HEK293 (cell line): ENCODE measurements around the gene ATF6B.
A peak's percentile ranks its signal among the peaks of the same experiment; 100 is the strongest.

ENCODE experiments used
- IKZF3 ChIP-seq: fragments of 450-650 bp; IDR thresholded peaks from 2 replicates; pipeline ENCODE4 v1.5.0; 2018; ENCODE audit warnings: missing biosample characterization, mild to moderate bottlenecking, missing genetic modification characterization, moderate library complexity
- KLF10 ChIP-seq: fragments of 450-650 bp; IDR thresholded peaks from 2 replicates; pipeline ENCODE4 v1.5.1; 2018; ENCODE audit warnings: missing biosample characterization, mild to moderate bottlenecking, missing genetic modification characterization
- PRDM1 ChIP-seq: fragments of 450-650 bp; formaldehyde crosslinking; IDR thresholded peaks from 2 replicates; pipeline ENCODE4; 2016; ENCODE audit warnings: missing biosample characterization, missing genetic modification characterization
- PRDM10 ChIP-seq: fragments of 450-650 bp; formaldehyde crosslinking; IDR thresholded peaks from 2 replicates; pipeline ENCODE4 v1.5.1; 2016; ENCODE audit warnings: missing biosample characterization, missing genetic modification characterization
- SCRT2 ChIP-seq: fragments of 450-650 bp; formaldehyde crosslinking; IDR thresholded peaks from 2 replicates; pipeline ENCODE4 v1.5.1; 2016; ENCODE audit warnings: missing biosample characterization, missing genetic modification characterization
- SETDB1 ChIP-seq: IDR thresholded peaks from one replicate; pipeline ENCODE4 v1.6.1; 2017; ENCODE audit warnings: mild to moderate bottlenecking, low read length, moderate library complexity, mixed read lengths; ENCODE audit not compliant: insufficient read length
- SP7 ChIP-seq: fragments of 450-650 bp; formaldehyde crosslinking; IDR thresholded peaks from 2 replicates; pipeline ENCODE4 v1.5.1; 2016; ENCODE audit warnings: missing biosample characterization, missing genetic modification characterization
- ZBTB17 ChIP-seq: fragments of 450-650 bp; formaldehyde crosslinking; IDR thresholded peaks from 2 replicates; pipeline ENCODE4 v1.5.1; 2016; ENCODE audit warnings: missing biosample characterization, missing genetic modification characterization
- ZBTB20 ChIP-seq: fragments of 450-650 bp; formaldehyde crosslinking; IDR thresholded peaks from 2 replicates; pipeline ENCODE4 v1.5.1; 2016; ENCODE audit warnings: missing biosample characterization, missing genetic modification characterization
- ZBTB44 ChIP-seq: fragments of 450-650 bp; IDR thresholded peaks from 2 replicates; pipeline ENCODE4 v1.5.1; 2018; ENCODE audit warnings: missing biosample characterization, mild to moderate bottlenecking, missing genetic modification characterization
- ZNF121 ChIP-seq: fragments of 450-650 bp; formaldehyde crosslinking; IDR thresholded peaks from 2 replicates; pipeline ENCODE4 v1.5.1; 2016; ENCODE audit warnings: missing biosample characterization, missing genetic modification characterization
- ZNF169 ChIP-seq: fragments of 450-650 bp; formaldehyde crosslinking; IDR thresholded peaks from 2 replicates; pipeline ENCODE4 v1.5.1; 2016; ENCODE audit warnings: missing biosample characterization, missing genetic modification characterization
- ZNF2 ChIP-seq: fragments of 450-650 bp; formaldehyde crosslinking; IDR thresholded peaks from 2 replicates; pipeline ENCODE4 v1.5.1; 2016; ENCODE audit warnings: missing biosample characterization, missing genetic modification characterization
- ZNF211 ChIP-seq: fragments of 450-650 bp; formaldehyde crosslinking; IDR thresholded peaks from 2 replicates; pipeline ENCODE4 v1.5.1; 2016; ENCODE audit warnings: low read depth, missing biosample characterization, missing genetic modification characterization
- ZNF248 ChIP-seq: fragments of 450-650 bp; formaldehyde crosslinking; IDR thresholded peaks from 2 replicates; pipeline ENCODE4 v1.5.1; 2017; ENCODE audit warnings: missing biosample characterization, missing genetic modification characterization
- ZNF433 ChIP-seq: fragments of 450-650 bp; formaldehyde crosslinking; IDR thresholded peaks from 2 replicates; pipeline ENCODE4 v1.5.1; 2016; ENCODE audit warnings: missing biosample characterization, missing genetic modification characterization, low read depth
- ZNF561 ChIP-seq: fragments of 450-650 bp; IDR thresholded peaks from 2 replicates; pipeline ENCODE4 v1.5.1; 2018; ENCODE audit warnings: missing biosample characterization, missing genetic modification characterization, borderline replicate concordance
- ZNF571 ChIP-seq: fragments of 450-650 bp; formaldehyde crosslinking; IDR thresholded peaks from 2 replicates; pipeline ENCODE4 v1.5.0; 2017; ENCODE audit warnings: missing biosample characterization, missing genetic modification characterization
- ZNF585B ChIP-seq: fragments of 450-650 bp; formaldehyde crosslinking; IDR thresholded peaks from 2 replicates; pipeline ENCODE4 v1.5.1; 2016; ENCODE audit warnings: missing biosample characterization, missing genetic modification characterization
- ZSCAN23 ChIP-seq: fragments of 450-650 bp; formaldehyde crosslinking; IDR thresholded peaks from 2 replicates; pipeline ENCODE4 v1.5.1; 2016; ENCODE audit warnings: missing biosample characterization, missing genetic modification characterization
- TF ChIP-seq, protein P1 (sequence below): fragments of 450-650 bp; formaldehyde crosslinking; IDR thresholded peaks from 2 replicates; pipeline ENCODE4 v1.5.1; 2016; ENCODE audit warnings: missing biosample characterization, missing genetic modification characterization, borderline replicate concordance
- TF ChIP-seq, protein P2 (sequence below): fragments of 450-650 bp; formaldehyde crosslinking; IDR thresholded peaks from 2 replicates; pipeline ENCODE4 v1.5.1; 2016; ENCODE audit warnings: missing biosample characterization, missing genetic modification characterization
- TF ChIP-seq, protein P3 (sequence below): fragments of 450-650 bp; formaldehyde crosslinking; IDR thresholded peaks from 2 replicates; pipeline ENCODE4 v1.5.1; 2016; ENCODE audit warnings: missing biosample characterization, missing genetic modification characterization
- TF ChIP-seq, protein P4 (sequence below): fragments of 450-650 bp; formaldehyde crosslinking; IDR thresholded peaks from 2 replicates; pipeline ENCODE4 v1.5.1; 2016; ENCODE audit warnings: missing biosample characterization, missing genetic modification characterization

ATF6B gene

GRCh38 chr6:32118782-32119628, 9.0 kb downstream of the ATF6B start (continued):
- TF ChIP-seq, protein P1, sequence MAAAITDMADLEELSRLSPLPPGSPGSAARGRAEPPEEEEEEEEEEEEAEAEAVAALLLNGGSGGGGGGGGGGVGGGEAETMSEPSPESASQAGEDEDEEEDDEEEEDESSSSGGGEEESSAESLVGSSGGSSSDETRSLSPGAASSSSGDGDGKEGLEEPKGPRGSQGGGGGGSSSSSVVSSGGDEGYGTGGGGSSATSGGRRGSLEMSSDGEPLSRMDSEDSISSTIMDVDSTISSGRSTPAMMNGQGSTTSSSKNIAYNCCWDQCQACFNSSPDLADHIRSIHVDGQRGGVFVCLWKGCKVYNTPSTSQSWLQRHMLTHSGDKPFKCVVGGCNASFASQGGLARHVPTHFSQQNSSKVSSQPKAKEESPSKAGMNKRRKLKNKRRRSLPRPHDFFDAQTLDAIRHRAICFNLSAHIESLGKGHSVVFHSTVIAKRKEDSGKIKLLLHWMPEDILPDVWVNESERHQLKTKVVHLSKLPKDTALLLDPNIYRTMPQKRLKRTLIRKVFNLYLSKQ (tag by site-specific recombination): no peak
- TF ChIP-seq ZNF585B (tag by site-specific recombination): no peak
- no peak for TF ChIP-seq SETDB1
- TF ChIP-seq PRDM1: peak; percentile 68
- TF ChIP-seq, protein P2, sequence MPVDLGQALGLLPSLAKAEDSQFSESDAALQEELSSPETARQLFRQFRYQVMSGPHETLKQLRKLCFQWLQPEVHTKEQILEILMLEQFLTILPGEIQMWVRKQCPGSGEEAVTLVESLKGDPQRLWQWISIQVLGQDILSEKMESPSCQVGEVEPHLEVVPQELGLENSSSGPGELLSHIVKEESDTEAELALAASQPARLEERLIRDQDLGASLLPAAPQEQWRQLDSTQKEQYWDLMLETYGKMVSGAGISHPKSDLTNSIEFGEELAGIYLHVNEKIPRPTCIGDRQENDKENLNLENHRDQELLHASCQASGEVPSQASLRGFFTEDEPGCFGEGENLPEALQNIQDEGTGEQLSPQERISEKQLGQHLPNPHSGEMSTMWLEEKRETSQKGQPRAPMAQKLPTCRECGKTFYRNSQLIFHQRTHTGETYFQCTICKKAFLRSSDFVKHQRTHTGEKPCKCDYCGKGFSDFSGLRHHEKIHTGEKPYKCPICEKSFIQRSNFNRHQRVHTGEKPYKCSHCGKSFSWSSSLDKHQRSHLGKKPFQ (tag by site-specific recombination): no peak
- no peak for TF ChIP-seq ZNF248
- 0 out of 2 replicates have a peak, but pooled peaks have one; percentile 43 for TF ChIP-seq KLF10 (tag by site-specific recombination)
- TF ChIP-seq ZNF121 (tag by site-specific recombination): no peak
- TF ChIP-seq, protein P3, sequence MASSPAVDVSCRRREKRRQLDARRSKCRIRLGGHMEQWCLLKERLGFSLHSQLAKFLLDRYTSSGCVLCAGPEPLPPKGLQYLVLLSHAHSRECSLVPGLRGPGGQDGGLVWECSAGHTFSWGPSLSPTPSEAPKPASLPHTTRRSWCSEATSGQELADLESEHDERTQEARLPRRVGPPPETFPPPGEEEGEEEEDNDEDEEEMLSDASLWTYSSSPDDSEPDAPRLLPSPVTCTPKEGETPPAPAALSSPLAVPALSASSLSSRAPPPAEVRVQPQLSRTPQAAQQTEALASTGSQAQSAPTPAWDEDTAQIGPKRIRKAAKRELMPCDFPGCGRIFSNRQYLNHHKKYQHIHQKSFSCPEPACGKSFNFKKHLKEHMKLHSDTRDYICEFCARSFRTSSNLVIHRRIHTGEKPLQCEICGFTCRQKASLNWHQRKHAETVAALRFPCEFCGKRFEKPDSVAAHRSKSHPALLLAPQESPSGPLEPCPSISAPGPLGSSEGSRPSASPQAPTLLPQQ (tag by site-specific recombination): 0 out of 2 replicates have a peak, but pooled peaks have one; percentile 16
- no peak for TF ChIP-seq ZBTB44 (tag by site-specific recombination)
- no peak for TF ChIP-seq PRDM10 (tag by site-specific recombination)
- 0 out of 2 replicates have a peak, but pooled peaks have one; percentile 12 for TF ChIP-seq ZNF211 (tag by site-specific recombination)
- TF ChIP-seq IKZF3 (tag by site-specific recombination): peak; percentile 65
- no peak for TF ChIP-seq SCRT2 (tag by site-specific recombination)
- 0 out of 2 replicates have a peak, but pooled peaks have one; percentile 13 for TF ChIP-seq ZNF2 (tag by site-specific recombination)
- no peak for TF ChIP-seq ZNF571
- peak; percentile 68 for TF ChIP-seq ZBTB20 (tag by site-specific recombination)
- no peak for TF ChIP-seq ZNF169 (tag by site-specific recombination)
- no peak for TF ChIP-seq SP7
- TF ChIP-seq ZNF561: no peak
- TF ChIP-seq ZSCAN23 (tag by site-specific recombination): no peak
- peak; percentile 84 for TF ChIP-seq ZBTB17 (tag by site-specific recombination)
- no peak for TF ChIP-seq ZNF433 (tag by site-specific recombination)
- TF ChIP-seq, protein P4, sequence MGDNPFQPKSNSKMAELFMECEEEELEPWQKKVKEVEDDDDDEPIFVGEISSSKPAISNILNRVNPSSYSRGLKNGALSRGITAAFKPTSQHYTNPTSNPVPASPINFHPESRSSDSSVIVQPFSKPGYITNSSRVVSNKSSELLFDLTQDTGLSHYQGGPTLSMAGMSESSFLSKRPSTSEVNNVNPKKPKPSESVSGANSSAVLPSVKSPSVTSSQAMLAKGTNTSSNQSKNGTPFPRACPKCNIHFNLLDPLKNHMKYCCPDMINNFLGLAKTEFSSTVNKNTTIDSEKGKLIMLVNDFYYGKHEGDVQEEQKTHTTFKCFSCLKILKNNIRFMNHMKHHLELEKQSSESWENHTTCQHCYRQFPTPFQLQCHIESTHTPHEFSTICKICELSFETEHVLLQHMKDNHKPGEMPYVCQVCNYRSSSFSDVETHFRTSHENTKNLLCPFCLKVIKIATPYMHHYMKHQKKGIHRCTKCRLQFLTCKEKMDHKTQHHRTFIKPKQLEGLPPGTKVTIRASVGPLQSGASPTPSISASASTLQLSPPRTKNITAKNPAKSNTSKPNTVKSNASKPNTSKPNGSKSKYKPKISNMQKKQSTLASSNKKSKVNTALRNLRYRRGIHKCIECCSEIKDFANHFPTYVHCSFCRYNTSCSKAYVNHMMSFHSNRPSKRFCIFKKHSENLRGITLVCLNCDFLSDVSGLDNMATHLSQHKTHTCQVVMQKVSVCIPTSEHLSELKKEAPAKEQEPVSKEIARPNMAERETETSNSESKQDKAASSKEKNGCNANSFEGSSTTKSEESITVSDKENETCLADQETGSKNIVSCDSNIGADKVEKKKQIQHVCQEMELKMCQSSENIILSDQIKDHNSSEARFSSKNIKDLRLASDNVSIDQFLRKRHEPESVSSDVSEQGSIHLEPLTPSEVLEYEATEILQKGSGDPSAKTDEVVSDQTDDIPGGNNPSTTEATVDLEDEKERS (tag by site-specific recombination): no peak
